HG02938 (cell line): Measurements from ENCODE around the gene COPRS.
"Not testable (repeated sequence)": the region's sequence is repeated elsewhere in the genome, so short reads cannot be mapped to it uniquely, and the experiment has no call there.

ENCODE experiments used
- ATAC-seq: cut with Tn5 transposase; IDR thresholded peaks from one replicate; pipeline ENCODE4 v1.9.1; 2021; ENCODE audit warnings: mild to moderate bottlenecking, moderate library complexity; ENCODE audit not compliant: unreplicated experiment

COPRS gene

GRCh38 chr17:31809876-31810275 is 49.2 kb downstream of the COPRS start:
- ATAC-seq, result not testable (repeated sequence)

- no peak for ATAC-seq
These were observed 50.5 kb downstream of the COPRS start for GRCh38 chr17:31808521-31809050.

GRCh38 chr17:31807846-31808245 is 51.2 kb downstream of the COPRS start:
- ATAC-seq, result no peak

GRCh38 chr17:31806921-31807320 is 52.1 kb downstream of the COPRS start:
- no peak for ATAC-seq

GRCh38 chr17:31803494-31804213 is 55.4 kb downstream of the COPRS start:
- no peak for ATAC-seq

- no peak for ATAC-seq
These were observed 56.5 kb downstream of the COPRS start for GRCh38 chr17:31802502-31802901.
